ENCODE results near the gene NFE2L2.
A peak's percentile ranks its signal among the peaks of the same experiment; 100 is the strongest.
"Not testable (repeated sequence)": the region's sequence is repeated elsewhere in the genome, so short reads cannot be mapped to it uniquely, and the experiment has no call there.

NFE2L2 gene

GRCh38 chr2:177237932-177238331 lies 26.6 kb downstream of the NFE2L2 start:
- DNase-seq (ENCODE audit: low read depth) = no peak

- DNase-seq (ENCODE audit: low read depth) = no peak
These were observed 28.6 kb downstream of the NFE2L2 start for GRCh38 chr2:177235855-177236437.

GRCh38 chr2:177234267-177234666 lies 30.3 kb downstream of the NFE2L2 start:
- no peak for DNase-seq (ENCODE audit: low read depth)

- DNase-seq (ENCODE audit: low read depth) = no peak
These were observed 32.3 kb downstream of the NFE2L2 start for GRCh38 chr2:177232098-177232704.

GRCh38 chr2:177231270-177231669 lies 33.3 kb downstream of the NFE2L2 start:
- no peak for DNase-seq (ENCODE audit: low read depth)

- DNase-seq (ENCODE audit: low read depth) = no peak
These were observed 34.9 kb downstream of the NFE2L2 start for GRCh38 chr2:177229442-177230242.

- no peak for DNase-seq (ENCODE audit: low read depth)
These were observed 38.6 kb downstream of the NFE2L2 start for GRCh38 chr2:177225965-177226360.

- DNase-seq (ENCODE audit: low read depth) = not testable (repeated sequence)
These were observed 41.1 kb downstream of the NFE2L2 start for GRCh38 chr2:177223436-177223835.

- no peak for DNase-seq (ENCODE audit: low read depth)
These were observed 42.6 kb downstream of the NFE2L2 start for GRCh38 chr2:177221970-177222369.

- DNase-seq (ENCODE audit: low read depth) = no peak
These were observed 43.0 kb downstream of the NFE2L2 start for GRCh38 chr2:177221534-177221933.

GRCh38 chr2:177219787-177220186 lies 44.7 kb downstream of the NFE2L2 start:
- not testable (repeated sequence) for DNase-seq (ENCODE audit: low read depth)

GRCh38 chr2:177217247-177217843 lies 47.2 kb downstream of the NFE2L2 start:
- DNase-seq (ENCODE audit: low read depth) = no peak

- DNase-seq (ENCODE audit: low read depth) = peak; percentile 42
These were observed 51.4 kb downstream of the NFE2L2 start for GRCh38 chr2:177212891-177213856.

GRCh38 chr2:177212106-177212890 lies 52.2 kb downstream of the NFE2L2 start, which contains the start of gene HNRNPA3:
Gene HNRNPA3, plus strand, starts transcription at chr2:177212794. Its CDS starts 6 bp downstream, at chr2:177212800.
- DNase-seq (ENCODE audit: low read depth) = peak; percentile 94

GRCh38 chr2:177211576-177212105 lies 52.9 kb downstream of the NFE2L2 start:
- DNase-seq (ENCODE audit: low read depth) = no peak

- DNase-seq (ENCODE audit: low read depth) = no peak
These were observed 53.4 kb downstream of the NFE2L2 start for GRCh38 chr2:177211169-177211568.

- DNase-seq (ENCODE audit: low read depth) = no peak
These were observed 57.4 kb downstream of the NFE2L2 start for GRCh38 chr2:177207101-177207500.

- DNase-seq (ENCODE audit: low read depth) = no peak
These were observed 60.1 kb downstream of the NFE2L2 start for GRCh38 chr2:177204417-177204816.

- DNase-seq (ENCODE audit: low read depth) = no peak
These were observed 62.6 kb downstream of the NFE2L2 start for GRCh38 chr2:177201919-177202346.

GRCh38 chr2:177200419-177200818 lies 64.1 kb downstream of the NFE2L2 start:
- not testable (repeated sequence) for DNase-seq (ENCODE audit: low read depth)
